IMR-90 (cell line): ENCODE results near the gene SPOCK3. TPM values are rescaled to one million over a fixed set of nuclear protein-coding genes. Genes with fewer than 3 reads are reported as not detected.

Experiments used
- ATAC-seq: fragments of 200-7000 bp; cut with Tn5 transposase; 2 replicates; pipeline ENCODE4 v1.9.1; 2020; ENCODE audit warnings: low read depth, mild to moderate bottlenecking, moderate library complexity
- BruUV-seq: library from RNA; stranded (reverse); fragments of 400-500 nt; replicated peaks from 2 replicates; lab custom pipeline; 2021; lab: Mats Ljungman, UMichigan
- CTCF ChIA-PET: fragments of 300-600 bp; formaldehyde crosslinking; extraction: SDS; loops from one replicate; lab custom pipeline; 2021; ENCODE audit warnings: antibody characterized with exemption; lab: Yijun Ruan, JAX
- POLR2A ChIA-PET: fragments of 300-600 bp; sonication (Branson Sonifier 250); formaldehyde crosslinking; loops from one replicate; lab custom pipeline; 2022; ENCODE audit warnings: antibody characterized with exemption; ENCODE audit not compliant: unreplicated experiment; lab: Charles Lee
- DNase-seq: peaks from one replicate; pipeline ENCODE4 v3.0.0; 2013
- H2AFZ ChIP-seq: replicated peaks from 2 replicates; pipeline ENCODE3; 2013; ENCODE audit warnings: low read length, mild to moderate bottlenecking; ENCODE audit not compliant: poor library complexity
- H2AK5ac ChIP-seq: 2 replicates; pipeline ENCODE4 v1.6.1; 2013; ENCODE audit warnings: low read depth, low read length, inconsistent platforms
- H2AK9ac ChIP-seq: replicated peaks from 2 replicates; pipeline ENCODE3; 2013; ENCODE audit warnings: mild to moderate bottlenecking, low read depth, low read length, moderate library complexity; ENCODE audit not compliant: poor library complexity
- H2BK120ac ChIP-seq: 2 replicates; pipeline ENCODE4 v1.6.1; 2013; ENCODE audit warnings: low read depth, low read length, inconsistent platforms
- H2BK15ac ChIP-seq: 3 replicates; pipeline ENCODE4 v1.6.1; 2013; ENCODE audit warnings: low read depth, low read length, inconsistent platforms
- H2BK20ac ChIP-seq: 2 replicates; pipeline ENCODE4 v1.6.1; 2013; ENCODE audit warnings: low read depth, mild to moderate bottlenecking, inconsistent platforms, low read length, moderate library complexity
- H2BK5ac ChIP-seq: 2 replicates; pipeline ENCODE4 v1.6.1; 2013; ENCODE audit warnings: mild to moderate bottlenecking, low read depth, low read length, inconsistent platforms; ENCODE audit not compliant: poor library complexity, severe bottlenecking
- H3K14ac ChIP-seq: replicated peaks from 2 replicates; pipeline ENCODE4 v1.6.1; 2013; ENCODE audit warnings: low read depth, low read length, inconsistent platforms
- H3K18ac ChIP-seq: 2 replicates; pipeline ENCODE4 v1.6.1; 2013; ENCODE audit warnings: low read depth, low read length, control low read depth
- H3K23ac ChIP-seq: 2 replicates; pipeline ENCODE4 v1.6.1; 2013; ENCODE audit warnings: low read depth, low read length, inconsistent platforms
- H3K27ac ChIP-seq: 2 replicates; pipeline ENCODE4 v1.5.1; 2013; ENCODE audit warnings: mild to moderate bottlenecking, control low read depth, low read length; ENCODE audit not compliant: insufficient read depth
- H3K27me3 ChIP-seq: 2 replicates; pipeline ENCODE4 v1.6.1; 2013; ENCODE audit warnings: low read length; ENCODE audit not compliant: control insufficient read depth, insufficient read depth
- H3K36me3 ChIP-seq: 2 replicates; pipeline ENCODE4 v1.6.1; 2013; ENCODE audit warnings: low read length, mixed read lengths; ENCODE audit not compliant: control insufficient read depth, insufficient read depth
- H3K4ac ChIP-seq: 2 replicates; pipeline ENCODE4 v1.6.1; 2013; ENCODE audit warnings: low read depth, low read length, inconsistent platforms
- H3K4me1 ChIP-seq: 2 replicates; pipeline ENCODE4 v1.6.1; 2013; ENCODE audit warnings: low read length, mixed read lengths; ENCODE audit not compliant: control insufficient read depth, insufficient read depth
- H3K4me2 ChIP-seq: 2 replicates; pipeline ENCODE4 v1.6.1; 2013; ENCODE audit warnings: low read depth, mild to moderate bottlenecking, control low read depth, low read length, moderate library complexity
- H3K4me3 ChIP-seq: 2 replicates; pipeline ENCODE4 v1.5.1; 2013; ENCODE audit warnings: low read depth, mild to moderate bottlenecking, control low read depth, low read length, moderate library complexity; ENCODE audit not compliant: insufficient read depth
- H3K56ac ChIP-seq: 2 replicates; pipeline ENCODE4 v1.6.1; 2013; ENCODE audit warnings: low read length, inconsistent platforms; ENCODE audit not compliant: insufficient read depth; ENCODE audit errors: extremely low read depth
- H3K79me1 ChIP-seq, 2 experiments: 2 replicates each; pipeline ENCODE4 v1.6.1; 2013; ENCODE audit warnings: low read length in 2 of 2, inconsistent platforms in 1 of 2, low read depth in 1 of 2
- H3K9ac ChIP-seq: 2 replicates; pipeline ENCODE4 v1.6.1; 2013; ENCODE audit warnings: low read depth, low read length, control low read depth
- H3K9me1 ChIP-seq: 2 replicates; pipeline ENCODE4 v1.6.1; 2013; ENCODE audit warnings: low read length, inconsistent platforms; ENCODE audit not compliant: insufficient read depth
- H3K9me3 ChIP-seq: 2 replicates; pipeline ENCODE4 v1.6.1; 2013; ENCODE audit warnings: low read length; ENCODE audit not compliant: control insufficient read depth, insufficient read depth
- H4K20me1 ChIP-seq: 2 replicates; pipeline ENCODE4 v1.6.1; 2013; ENCODE audit warnings: low read length, inconsistent platforms; ENCODE audit not compliant: insufficient read depth
- H4K5ac ChIP-seq: 2 replicates; pipeline ENCODE4 v1.6.1; 2013; ENCODE audit warnings: mild to moderate bottlenecking, low read depth, low read length, control low read depth
- H4K8ac ChIP-seq, 2 experiments: 2 replicates each; pipeline ENCODE4 v1.6.1; 2013; ENCODE audit warnings: low read depth in 2 of 2, low read length in 2 of 2, control low read depth in 1 of 2, inconsistent platforms in 1 of 2
- H4K91ac ChIP-seq: 2 replicates; pipeline ENCODE4 v1.6.1; 2013; ENCODE audit warnings: low read depth, low read length, inconsistent platforms; ENCODE audit not compliant: insufficient read depth
- BHLHE40 ChIP-seq: fragments of 150-350 bp; IDR thresholded peaks from 2 replicates; pipeline ENCODE4 v1.6.1; 2016; ENCODE audit warnings: mild to moderate bottlenecking, low read depth, low read length
- CEBPB ChIP-seq: IDR thresholded peaks from 2 replicates; pipeline ENCODE4 v1.6.1; 2012; ENCODE audit warnings: low read depth, low read length, improper control_type of control experiment
- CHD1 ChIP-seq: IDR thresholded peaks from 2 replicates; pipeline ENCODE4 v1.6.1; 2012; ENCODE audit warnings: low read depth, low read length, improper control_type of control experiment
- MXI1 ChIP-seq: IDR thresholded peaks from 2 replicates; pipeline ENCODE4 v1.6.1; 2012; ENCODE audit warnings: low read depth, mild to moderate bottlenecking, low read length, moderate library complexity, borderline replicate concordance
- NFE2L2 ChIP-seq: fragments of 150-350 bp; IDR thresholded peaks from 2 replicates; pipeline ENCODE4 v1.6.1; 2016; ENCODE audit warnings: low read depth, mild to moderate bottlenecking, low read length
- RCOR1 ChIP-seq: IDR thresholded peaks from 2 replicates; pipeline ENCODE4 v1.6.1; 2012; ENCODE audit warnings: mild to moderate bottlenecking, low read length, improper control_type of control experiment; ENCODE audit not compliant: insufficient replicate concordance
- WGBS, 2 experiments: methylation state at CpG; one replicate each; pipeline versions ENCODE4 v1.1.5 to v1.1.7; 2013; ENCODE audit warnings: missing lambda C conversion rate in 2 of 2; ENCODE audit not compliant: insufficient read length in 1 of 2; ENCODE audit errors: extremely low coverage in 2 of 2; 5-methylcytosine and 5-hydroxymethylcytosine counted together
- dilution Hi-C: fragments of 300-500 bp; cut with HindIII; formaldehyde crosslinking; loops from one replicate; pipeline ENCODE4 v1.14.3; 2018; ENCODE audit warnings: low sequenced_read_pairs; ENCODE audit not compliant: unreplicated experiment
- in situ Hi-C: fragments of 300-500 bp; cut with MboI; formaldehyde crosslinking; loops from 3 replicates; pipeline ENCODE4 v1.14.3; 2019; ENCODE audit warnings: low sequenced_read_pairs, inconsistent platforms, mixed read lengths
- intact Hi-C: fragments of 100-400 bp; cut with micrococcal nuclease; formaldehyde crosslinking; loops from 2 replicates; pipeline ENCODE4 v1.10.0; 2022
- polyA plus RNA-seq, 3 experiments: library from polyadenylated mRNA; depleted of rRNA; stranded (reverse); fragments of >200 nt; gene quantifications; 2 replicates each; pipeline ENCODE4 v1.2.3, GENCODE V29; 2012; ENCODE audit warnings: low replicate concordance in 1 of 3
- total RNA-seq: library from RNA; depleted of rRNA; stranded (reverse); fragments of >200 nt; gene quantifications from 2 replicates; pipeline ENCODE4 v1.2.3, GENCODE V29; 2012

The SPOCK3 gene
- total and polyA plus RNA-seq, 2 of the 4 experiments (the other 2 are of a cell fraction), result not detected

- Histone ChIP-seq H4K20me1 (no peaks in the 10 kb centered on the region), H2AK5ac (no peak overlapping the region), H3K27ac (no peak overlapping the region), H2BK20ac (no peak overlapping the region), H2BK15ac (no peak overlapping the region), H2BK120ac (no peak overlapping the region), H2BK5ac (no peak overlapping the region), H3K27me3 (no peaks in the 10 kb centered on the region), H2AK9ac (no peak overlapping the region), H3K14ac (no peak overlapping the region), H3K18ac (no peak overlapping the region), H3K9ac (no peak overlapping the region), H3K36me3 (no peaks in the 10 kb centered on the region), H4K5ac (no peak overlapping the region), H3K4me3 (no peak overlapping the region), H3K9me3 (0 out of 2 replicates have a peak, but pooled peaks cover 2% of the 10 kb centered on the region), H4K91ac (no peak overlapping the region), H3K4me2 (no peak overlapping the region), H3K4ac (no peak overlapping the region), H4K8ac (no peak overlapping the region), H3K4me1 (no peaks in the 10 kb centered on the region), H3K23ac (no peak overlapping the region), H3K79me1 (no peaks in the 10 kb centered on the region), H3K56ac (no peak overlapping the region), H2AFZ (no peak overlapping the region), H3K9me1 (no peaks in the 10 kb centered on the region)
- ATAC-seq, result no peak
- WGBS, 2 experiments, result no CpG with 5 or more reads among the region's 2 CpGs
- BruUV-seq, result no TSS peak
- intact Hi-C loops, result no loop called here
- ChIA-PET CTCF (interaction anchor here (0.6 kb wide), 1 partner anchor 487 kb away, joined by 3 read pairs; no protein-coding TSS in a partner anchor), POLR2A (no interaction called here)
- TF ChIP-seq CEBPB (no peak), BHLHE40 (no peak), RCOR1 (no peak), CHD1 (no peak), NFE2L2 (no peak), MXI1 (no peak)
- DNase-seq, result no peak
- in situ Hi-C loops, result no loop called here
- dilution Hi-C loops, result no loop called here
Observed at GRCh38 chr4:167136270-167136669, 98.0 kb downstream of the SPOCK3 start.
